Hepatocyte (in vitro differentiated cells): ENCODE results near the gene KIRREL1. TPM values are rescaled to one million over a fixed set of nuclear protein-coding genes. Genes with fewer than 3 reads are reported as not detected.

Experiments used
- DNase-seq: peaks from one replicate; pipeline ENCODE4 v3.0.0-alpha.2; 2016; ENCODE audit warnings: low spot score
- H2AFZ ChIP-seq: fragments of 200-600 bp; sonication (generic); 2 replicates; pipeline ENCODE4 v1.6.0; 2016; ENCODE audit warnings: antibody characterized with exemption, mild to moderate bottlenecking
- H3K27ac ChIP-seq: fragments of 200-600 bp; sonication (generic); 2 replicates; pipeline ENCODE4 v1.5.1; 2016; ENCODE audit warnings: mild to moderate bottlenecking
- H3K27me3 ChIP-seq: fragments of 200-600 bp; sonication (generic); 2 replicates; pipeline ENCODE4 v1.6.1; 2016
- H3K36me3 ChIP-seq: fragments of 200-600 bp; sonication (generic); replicated peaks from 2 replicates; pipeline ENCODE4 v1.5.1; 2016; ENCODE audit warnings: low read depth; ENCODE audit not compliant: insufficient read depth
- H3K4me1 ChIP-seq: fragments of 200-600 bp; sonication (generic); 2 replicates; pipeline ENCODE4 v1.5.1; 2016; ENCODE audit warnings: mild to moderate bottlenecking, moderate library complexity; ENCODE audit not compliant: insufficient read depth
- H3K4me2 ChIP-seq: fragments of 200-600 bp; sonication (generic); 2 replicates; pipeline ENCODE4 v1.6.0; 2016
- H3K4me3 ChIP-seq: fragments of 200-600 bp; sonication (generic); 2 replicates; pipeline ENCODE4 v1.5.1; 2016; ENCODE audit warnings: mild to moderate bottlenecking
- H3K79me2 ChIP-seq: fragments of 200-600 bp; sonication (generic); 2 replicates; pipeline ENCODE4 v1.6.0; 2017; ENCODE audit warnings: mild to moderate bottlenecking
- H3K9me2 ChIP-seq: fragments of 200-600 bp; sonication (generic); replicated peaks from 2 replicates; pipeline ENCODE4 v1.6.0; 2017; ENCODE audit warnings: mild to moderate bottlenecking; ENCODE audit not compliant: insufficient read depth
- H3K9me3 ChIP-seq: fragments of 200-600 bp; sonication (generic); 2 replicates; pipeline ENCODE4 v1.5.1; 2016; ENCODE audit warnings: low read depth, mild to moderate bottlenecking
- H4K20me1 ChIP-seq: fragments of 200-600 bp; sonication (generic); 2 replicates; pipeline ENCODE4 v1.6.0; 2016; ENCODE audit warnings: mild to moderate bottlenecking; ENCODE audit not compliant: insufficient read depth, poor library complexity, severe bottlenecking
- CTCF ChIP-seq: fragments of 200-600 bp; sonication (generic); IDR thresholded peaks from 2 replicates; pipeline ENCODE4 v1.5.1; 2016; ENCODE audit warnings: antibody characterized with exemption, mild to moderate bottlenecking; ENCODE audit not compliant: poor library complexity
- EZH2 ChIP-seq: fragments of 200-600 bp; sonication (generic); IDR thresholded peaks from 2 replicates; pipeline ENCODE4 v1.6.1; 2016; ENCODE audit warnings: antibody characterized with exemption, mild to moderate bottlenecking, borderline replicate concordance
- EZH2phosphoT487 ChIP-seq: fragments of 200-600 bp; sonication (generic); IDR thresholded peaks from one replicate; pipeline ENCODE4 v1.6.1; 2018; ENCODE audit warnings: antibody characterized with exemption, mild to moderate bottlenecking, low read depth, moderate library complexity; ENCODE audit not compliant: unreplicated experiment, severe bottlenecking
- WGBS: methylation state at CpG from one replicate; pipeline ENCODE4 v1.1.6; 2016; ENCODE audit warnings: low lambda C conversion rate; ENCODE audit errors: missing lambda C conversion rate; 5-methylcytosine and 5-hydroxymethylcytosine counted together
- polyA plus RNA-seq: library from polyadenylated mRNA; unstranded; fragments of >200 nt; fragmentation: Nextera tagmentation; extraction: Ambion mirVana; gene quantifications from 2 replicates; pipeline ENCODE4 v1.2.1, GENCODE V29; 2016
- total RNA-seq: library from RNA; depleted of rRNA; stranded (reverse); fragments of >200 nt; gene quantifications from 2 replicates; pipeline ENCODE4 v1.2.3, GENCODE V29; 2014

The KIRREL1 gene
- total and polyA plus RNA-seq, 2 experiments from 2014 or later, result 20.4 to 47.1 TPM

- peaks cover 85% of the 10 kb centered on the region for H3K79me2 ChIP-seq
- H3K4me1 ChIP-seq, result peaks cover 65% of the 10 kb centered on the region
- 40% methylated on average over 13 of the region's 15 CpGs for WGBS
- no peak overlapping the region for H3K4me3 ChIP-seq
- no peaks in the 10 kb centered on the region for H3K9me3 ChIP-seq
- H4K20me1 ChIP-seq, result no peaks in the 10 kb centered on the region
- no peaks in the 10 kb centered on the region for H3K36me3 ChIP-seq
- peak overlapping the region; percentile 98 for H3K27ac ChIP-seq
- no peak for TF ChIP-seq EZH2phosphoT487
- no peak for DNase-seq
- no peaks in the 10 kb centered on the region for H3K9me2 ChIP-seq
- H3K4me2 ChIP-seq, result peak overlapping the region; percentile 18
- H3K27me3 ChIP-seq, result no peaks in the 10 kb centered on the region
- H2AFZ ChIP-seq, result no peak overlapping the region
Measured at GRCh38 chr1:158007667-158008386, 14.4 kb downstream of the KIRREL1 start.

- Histone ChIP-seq H3K9me3 (no peaks in the 10 kb centered on the region), H3K27ac (peak overlapping the region; percentile 98), H2AFZ (no peak overlapping the region), H3K4me3 (no peak overlapping the region), H3K9me2 (no peaks in the 10 kb centered on the region), H3K27me3 (no peaks in the 10 kb centered on the region), H3K36me3 (no peaks in the 10 kb centered on the region), H3K4me2 (no peak overlapping the region), H3K79me2 (peaks cover 85% of the 10 kb centered on the region), H3K4me1 (peaks cover 57% of the 10 kb centered on the region), H4K20me1 (no peaks in the 10 kb centered on the region)
- DNase-seq, result no peak
- WGBS, result 64% methylated on average over 6 of the region's 6 CpGs
- TF ChIP-seq EZH2phosphoT487, result no peak
- no peak for TF ChIP-seq EZH2
- no peak for TF ChIP-seq CTCF
Measured at GRCh38 chr1:158008630-158009029, 15.2 kb downstream of the KIRREL1 start.

- Histone ChIP-seq H3K36me3 (no peaks in the 10 kb centered on the region), H4K20me1 (no peaks in the 10 kb centered on the region), H3K79me2 (peaks cover 83% of the 10 kb centered on the region), H3K4me2 (peak overlapping the region; percentile 71), H3K27me3 (no peaks in the 10 kb centered on the region), H3K27ac (peak overlapping the region; percentile 98), H3K4me3 (no peak overlapping the region), H3K4me1 (peaks cover 65% of the 10 kb centered on the region), H2AFZ (no peak overlapping the region), H3K9me2 (no peaks in the 10 kb centered on the region), H3K9me3 (no peaks in the 10 kb centered on the region)
- DNase-seq, result no peak
- WGBS, result 64% methylated on average over 5 of the region's 5 CpGs
- TF ChIP-seq EZH2phosphoT487 (no peak), EZH2 (no peak), CTCF (no peak)
Measured at GRCh38 chr1:158011714-158012113, 18.3 kb downstream of the KIRREL1 start.

- 50% methylated on average over 12 of the region's 12 CpGs for WGBS
- peaks cover 58% of the 10 kb centered on the region for H3K4me1 ChIP-seq
- no peak for TF ChIP-seq EZH2phosphoT487
- TF ChIP-seq EZH2, result no peak
- TF ChIP-seq CTCF, result no peak
- peak overlapping the region; percentile 70 for H3K27ac ChIP-seq
- H3K4me2 ChIP-seq, result peak overlapping the region; percentile 56
- no peaks in the 10 kb centered on the region for H3K27me3 ChIP-seq
- no peak overlapping the region for H3K4me3 ChIP-seq
- no peaks in the 10 kb centered on the region for H4K20me1 ChIP-seq
- no peaks in the 10 kb centered on the region for H3K9me2 ChIP-seq
- H3K79me2 ChIP-seq, result peaks cover 82% of the 10 kb centered on the region
- H3K9me3 ChIP-seq, result no peaks in the 10 kb centered on the region
- H2AFZ ChIP-seq, result no peak overlapping the region
- H3K36me3 ChIP-seq, result no peaks in the 10 kb centered on the region
- DNase-seq, result no peak
Measured at GRCh38 chr1:158013840-158014730, 20.6 kb downstream of the KIRREL1 start.
